Measurements from ENCODE around the gene PAQR3. TPM values are rescaled to one million over a fixed set of nuclear protein-coding genes. Genes with fewer than 3 reads are reported as not detected.

PAQR3 gene
- total and polyA plus RNA-seq, 2 of the 8 experiments (the other 6 are each of a cell fraction or from before 2014, with no cell fraction given), result 28.9 to 35.2 TPM

GRCh38 chr4:78901882-78902281 lies 37.4 kb downstream of the PAQR3 start:
- CTCF ChIA-PET (ENCODE audit: partially characterized antibody), result no interaction called here
- FAIRE-seq (no peak), DNase-seq (ENCODE audit: low read depth in 1 of 2, low spot score in 2 of 2) (no peak)
- Histone ChIP-seq H3K9me3 (ENCODE audit: insufficient read depth in 2 of 2, low read depth in 1 of 2, low read length in 1 of 2) (no peaks in the 10 kb centered on the region), H4K91ac (replicated peaks; ENCODE audit: insufficient read length, low read length) (no peak overlapping the region), H2AFZ (ENCODE audit: low read length) (no peak overlapping the region), H4K20me1 (replicated peaks in 1 of 2; ENCODE audit: control insufficient read depth in 1 of 2, insufficient read depth in 2 of 2, low read length in 2 of 2) (no peaks in the 10 kb centered on the region), H3K23ac (ENCODE audit: insufficient read length) (no peak overlapping the region), H4K5ac (ENCODE audit: insufficient read length, low read depth, low read length) (no peak overlapping the region), H3K23me2 (ENCODE audit: low read depth, low read length) (no peaks in the 10 kb centered on the region), H2AK5ac (ENCODE audit: low read depth, low read length) (no peak overlapping the region), H3K27me3 (replicated peaks in 1 of 4; ENCODE audit: control insufficient read depth in 3 of 4, extremely low read depth in 1 of 4, insufficient read depth in 3 of 4, low read length in 3 of 4) (no peaks in the 10 kb centered on the region), H3K56ac (replicated peaks; ENCODE audit: insufficient read length, low read depth, low read length) (no peak overlapping the region), H3K4me3 (ENCODE audit: extremely low read depth in 1 of 4, insufficient read depth in 2 of 4, low read depth in 3 of 4, low read length in 4 of 4) (no peak overlapping the region), H3K27ac (ENCODE audit: low read depth, low read length) (no peak overlapping the region), H2BK20ac (ENCODE audit: low read length) (no peak overlapping the region), H2BK15ac (ENCODE audit: low read length) (no peak overlapping the region), H2BK5ac (ENCODE audit: low read depth, low read length) (no peak overlapping the region), H4K8ac (ENCODE audit: extremely low read depth, insufficient read depth, low read length) (no peak overlapping the region), H3K14ac (ENCODE audit: insufficient read length) (no peak overlapping the region), H3K36me3 (ENCODE audit: control insufficient read depth in 2 of 4, insufficient read depth in 4 of 4, low read length in 3 of 4) (no peaks in the 10 kb centered on the region), H3K4me1 (replicated peaks in 1 of 4; ENCODE audit: control insufficient read depth in 3 of 4, insufficient read depth in 4 of 4, low read length in 3 of 4) (no peaks in the 10 kb centered on the region), H3K9ac (replicated peaks in 1 of 4; ENCODE audit: extremely low read depth in 1 of 4, low read depth in 3 of 4, low read length in 3 of 4) (no peak overlapping the region), H3K79me1 (ENCODE audit: low read depth, low read length) (no peaks in the 10 kb centered on the region), H3K4ac (replicated peaks; ENCODE audit: insufficient read length, low read depth, low read length) (no peak overlapping the region), H2BK12ac (ENCODE audit: low read depth, low read length) (no peak overlapping the region), H3K79me2 (ENCODE audit: control insufficient read depth in 1 of 2, insufficient read depth in 2 of 2, low read length in 2 of 2) (no peaks in the 10 kb centered on the region), H2BK120ac (replicated peaks; ENCODE audit: low read depth, low read length) (no peak overlapping the region), H3K4me2 (ENCODE audit: insufficient read depth in 1 of 2, low read depth in 2 of 2, low read length in 2 of 2) (no peak overlapping the region), H3K18ac (ENCODE audit: extremely low read depth, low read length) (no peak overlapping the region)
- POLR2A ChIA-PET (ENCODE audit: partially characterized antibody), result no interaction called here
- WGBS, 2 experiments (ENCODE audit: extremely low coverage in 1 of 2, insufficient coverage in 1 of 2, insufficient read length in 1 of 2, insufficient replicate concordance in 2 of 2, low coverage in 1 of 2, low lambda C conversion rate in 2 of 2, missing lambda C conversion rate in 1 of 2), result 95% methylated on average over 2 of the region's 2 CpGs; no CpG with 5 or more reads in 1 of the 2 experiments
- TF ChIP-seq NRF1 (IDR thresholded peaks at IDR 0.05; ENCODE audit: low read depth, low read length), result no peak
- TF ChIP-seq FOSL1 (IDR thresholded peaks at IDR 0.05; ENCODE audit: insufficient read depth, low read depth, low read length), result no peak
- TF ChIP-seq HDAC6 (IDR thresholded peaks at IDR 0.05; ENCODE audit: low read depth, low read length), result no peak
- TF ChIP-seq SAP30 (IDR thresholded peaks at IDR 0.05; ENCODE audit: insufficient read depth, insufficient replicate concordance, low read length), result no peak
- TF ChIP-seq POU5F1 (IDR thresholded peaks at IDR 0.05; ENCODE audit: low read depth, low read length), result no peak
- no peak for TF ChIP-seq RBBP5 (IDR thresholded peaks at IDR 0.05; ENCODE audit: borderline replicate concordance, low read depth, low read length)
- TF ChIP-seq BACH1 (IDR thresholded peaks at IDR 0.05; ENCODE audit: low read length), result no peak
- no peak for TF ChIP-seq CREB1 (IDR thresholded peaks at IDR 0.05)
- TF ChIP-seq KDM4A (IDR thresholded peaks at IDR 0.05; ENCODE audit: low read depth, low read length, severe bottlenecking), result no peak
- TF ChIP-seq YY1 (IDR thresholded peaks at IDR 0.05; ENCODE audit: low read depth, low read length), result no peak

Data from H1 (cell line).